Bronchial epithelial cell (primary cell): ENCODE data around the gene STYXL1. TPM values are rescaled to one million over a fixed set of nuclear protein-coding genes. Genes with fewer than 3 reads are reported as not detected.
"Not testable (repeated sequence)": the region's sequence is repeated elsewhere in the genome, so short reads cannot be mapped to it uniquely, and the experiment has no call there.

Experiments used
- DNase-seq: peaks from one replicate; pipeline ENCODE4 v3.0.0-alpha.2; 2010; ENCODE audit warnings: low read depth
- FAIRE-seq: peaks from 2 replicates; lab custom pipeline; 2011; peaks lifted over from hg19 to GRCh38; lab: Jason Lieb, UNC
- H3K27me3 ChIP-seq: 2 replicates; pipeline ENCODE4 v1.5.1; 2011; ENCODE audit warnings: low read length; ENCODE audit not compliant: control insufficient read depth, insufficient read depth
- H3K36me3 ChIP-seq: 2 replicates; pipeline ENCODE4 v1.5.1; 2011; ENCODE audit warnings: low read length; ENCODE audit not compliant: control insufficient read depth, insufficient read depth
- H3K4me3 ChIP-seq: 2 replicates; pipeline ENCODE4 v1.5.1; 2011; ENCODE audit warnings: mild to moderate bottlenecking, low read depth, low read length, control low read depth
- total RNA-seq: library from RNA; depleted of rRNA; stranded (reverse); fragments of >200 nt; gene quantifications from 2 replicates; pipeline ENCODE4 v1.2.1, GENCODE V29; 2014
- TF ChIP-seq, protein P1 (sequence below): IDR thresholded peaks from 2 replicates; pipeline ENCODE4 v1.5.1; 2011; ENCODE audit warnings: mild to moderate bottlenecking, moderate library complexity, low read length, control low read depth, inconsistent platforms; ENCODE audit not compliant: insufficient read depth, severe bottlenecking

STYXL1 gene, protein sequence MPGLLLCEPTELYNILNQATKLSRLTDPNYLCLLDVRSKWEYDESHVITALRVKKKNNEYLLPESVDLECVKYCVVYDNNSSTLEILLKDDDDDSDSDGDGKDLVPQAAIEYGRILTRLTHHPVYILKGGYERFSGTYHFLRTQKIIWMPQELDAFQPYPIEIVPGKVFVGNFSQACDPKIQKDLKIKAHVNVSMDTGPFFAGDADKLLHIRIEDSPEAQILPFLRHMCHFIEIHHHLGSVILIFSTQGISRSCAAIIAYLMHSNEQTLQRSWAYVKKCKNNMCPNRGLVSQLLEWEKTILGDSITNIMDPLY
- 47.7 and 68.9 TPM in 2 replicates for total RNA-seq

- Histone ChIP-seq H3K4me3 (peak within 1 kb of the TSS; percentile 78), H3K36me3 (peaks cover 3% of the 10 kb centered on the region), H3K27me3 (no peaks in the 10 kb centered on the region)
- FAIRE-seq (no peak), DNase-seq (peak; percentile 87)
- TF ChIP-seq, protein P1, sequence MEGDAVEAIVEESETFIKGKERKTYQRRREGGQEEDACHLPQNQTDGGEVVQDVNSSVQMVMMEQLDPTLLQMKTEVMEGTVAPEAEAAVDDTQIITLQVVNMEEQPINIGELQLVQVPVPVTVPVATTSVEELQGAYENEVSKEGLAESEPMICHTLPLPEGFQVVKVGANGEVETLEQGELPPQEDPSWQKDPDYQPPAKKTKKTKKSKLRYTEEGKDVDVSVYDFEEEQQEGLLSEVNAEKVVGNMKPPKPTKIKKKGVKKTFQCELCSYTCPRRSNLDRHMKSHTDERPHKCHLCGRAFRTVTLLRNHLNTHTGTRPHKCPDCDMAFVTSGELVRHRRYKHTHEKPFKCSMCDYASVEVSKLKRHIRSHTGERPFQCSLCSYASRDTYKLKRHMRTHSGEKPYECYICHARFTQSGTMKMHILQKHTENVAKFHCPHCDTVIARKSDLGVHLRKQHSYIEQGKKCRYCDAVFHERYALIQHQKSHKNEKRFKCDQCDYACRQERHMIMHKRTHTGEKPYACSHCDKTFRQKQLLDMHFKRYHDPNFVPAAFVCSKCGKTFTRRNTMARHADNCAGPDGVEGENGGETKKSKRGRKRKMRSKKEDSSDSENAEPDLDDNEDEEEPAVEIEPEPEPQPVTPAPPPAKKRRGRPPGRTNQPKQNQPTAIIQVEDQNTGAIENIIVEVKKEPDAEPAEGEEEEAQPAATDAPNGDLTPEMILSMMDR, result no peak
Measured at GRCh38 chr7:76047811-76048667, at the start of gene STYXL1, which contains the start of gene MDH2. STYXL1 (minus strand) TSS chr7:76048000; CDS start chr7:76030523, 17,477 bp downstream. MDH2 (plus strand) TSS chr7:76048106; CDS start chr7:76048161, 55 bp downstream.

DNA sequence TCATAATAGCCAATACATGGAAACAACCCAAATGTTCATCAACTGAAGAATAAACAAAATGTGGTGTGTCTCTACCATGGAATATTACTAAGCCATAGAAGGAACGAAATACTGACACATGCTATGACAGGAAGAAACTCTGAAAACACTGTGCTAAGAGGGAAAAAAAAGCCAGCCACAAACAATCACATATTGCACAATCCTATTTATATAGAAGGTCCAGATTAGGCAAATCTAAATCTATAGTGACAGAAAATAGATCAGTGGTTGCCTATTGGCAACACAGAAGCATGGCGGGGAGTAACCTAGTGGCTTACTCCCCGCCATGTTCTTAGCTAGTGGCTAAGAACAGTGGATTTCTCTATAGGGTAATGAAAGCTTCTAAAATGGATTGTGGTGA lies 48.1 kb upstream of the STYXL1 start:
- DNase-seq (no peak), FAIRE-seq (no peak)
- Histone ChIP-seq H3K4me3 (no peak overlapping the region), H3K27me3 (no peaks in the 10 kb centered on the region), H3K36me3 (no peaks in the 10 kb centered on the region)
- TF ChIP-seq, protein P1, result no peak

DNA sequence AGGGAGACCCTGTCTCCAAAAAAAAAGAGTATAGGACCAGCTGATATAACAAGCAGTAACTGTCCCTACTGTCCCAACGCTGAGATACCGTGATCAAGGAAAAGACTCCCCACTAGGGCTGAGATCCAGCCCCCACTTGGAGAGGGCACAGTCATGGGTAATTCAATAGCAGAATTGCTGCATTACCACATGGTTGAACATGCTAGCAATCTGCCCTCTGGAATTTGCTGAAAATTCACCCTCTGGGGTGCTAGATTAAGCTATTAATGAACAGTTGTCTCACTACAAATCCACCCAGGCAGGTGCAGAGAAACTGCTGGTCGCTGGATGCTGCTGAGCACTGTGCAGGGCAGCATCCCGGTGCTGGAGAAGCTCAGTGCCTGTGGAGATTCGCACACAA lies 46.5 kb upstream of the STYXL1 start:
- H3K4me3 ChIP-seq, H3K27me3 ChIP-seq, FAIRE-seq, DNase-seq, H3K36me3 ChIP-seq: not testable (repeated sequence)

DNA sequence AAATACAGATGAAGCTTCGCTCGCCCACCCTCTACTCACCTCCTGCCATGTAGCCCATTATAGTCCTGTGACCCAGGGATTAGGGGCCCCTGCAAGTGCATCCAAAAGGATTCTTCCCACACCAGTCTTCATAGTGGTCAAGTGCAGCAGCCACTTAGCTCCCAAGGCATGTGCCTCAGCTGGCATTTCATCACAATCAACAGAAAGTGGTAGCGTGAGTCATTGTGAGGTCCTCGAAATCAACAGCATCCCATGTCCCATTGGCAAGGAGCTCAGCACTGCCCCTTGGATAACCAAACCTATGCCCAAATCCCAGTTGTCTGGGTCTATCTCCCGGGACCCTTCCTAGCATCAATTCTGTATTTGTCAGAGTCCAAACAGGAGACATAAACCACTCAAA lies 45.7 kb upstream of the STYXL1 start:
- H3K27me3 ChIP-seq, H3K36me3 ChIP-seq, FAIRE-seq, H3K4me3 ChIP-seq: not testable (repeated sequence)
- DNase-seq, result peak; percentile 47

DNA sequence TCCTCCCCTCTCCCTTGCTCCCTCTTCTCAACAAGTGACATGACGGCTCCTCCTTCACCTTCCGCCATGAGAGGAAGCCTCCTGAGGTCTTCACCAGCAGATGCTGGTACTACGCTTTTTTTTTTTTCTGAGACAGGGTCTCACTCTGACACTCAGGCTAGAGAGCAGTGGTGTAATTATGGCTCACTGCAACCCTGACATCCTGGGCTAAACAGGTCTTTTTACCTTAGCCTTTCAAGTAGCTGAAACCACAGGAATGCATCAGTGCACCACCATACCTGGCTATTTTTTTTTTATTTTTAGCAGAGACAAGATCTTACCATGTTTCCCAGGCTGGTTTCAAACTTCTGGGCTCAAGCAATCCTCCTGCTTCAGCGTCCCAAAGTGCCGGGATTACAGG lies 43.7 kb upstream of the STYXL1 start:
- TF ChIP-seq, protein P1, result no peak
- H3K36me3 ChIP-seq, result no peaks in the 10 kb centered on the region
- peak; percentile 46 for DNase-seq
- no peaks in the 10 kb centered on the region for H3K27me3 ChIP-seq
- no peak overlapping the region for H3K4me3 ChIP-seq
- no peak for FAIRE-seq

DNA sequence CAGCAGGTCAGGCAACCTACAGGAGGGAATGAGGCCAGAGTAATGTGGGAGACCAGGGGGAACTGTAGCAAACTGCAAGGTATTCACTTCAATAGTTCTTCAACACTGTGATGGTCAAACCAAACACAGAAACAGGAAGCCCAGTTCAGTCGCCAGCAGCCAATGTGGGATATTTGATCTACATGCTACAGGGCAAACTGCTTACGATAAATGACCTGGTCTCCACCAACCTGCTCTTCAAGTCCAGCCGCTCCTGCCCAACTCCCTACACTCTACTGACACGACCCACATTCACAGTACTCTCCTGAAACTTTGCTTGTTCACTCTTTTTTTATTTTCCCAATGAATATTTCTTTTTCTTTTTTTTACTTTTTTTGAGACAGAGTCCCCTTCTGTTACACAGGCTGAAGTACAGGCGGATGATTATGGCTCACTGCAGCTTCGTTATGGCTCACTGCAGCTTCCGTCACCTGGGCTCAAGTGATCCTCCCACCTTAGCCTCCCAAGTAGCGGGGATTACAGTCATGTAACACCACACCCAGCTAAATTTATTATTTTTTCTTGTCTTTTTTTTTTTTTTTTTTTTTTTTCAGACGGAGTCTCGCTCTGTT lies 42.2 kb upstream of the STYXL1 start:
- DNase-seq (peak; percentile 78), FAIRE-seq (no peak)
- no peak overlapping the region for H3K4me3 ChIP-seq
- no peaks in the 10 kb centered on the region for H3K36me3 ChIP-seq
- no peaks in the 10 kb centered on the region for H3K27me3 ChIP-seq
- TF ChIP-seq, protein P1, result no peak

- FAIRE-seq, H3K36me3 ChIP-seq, H3K4me3 ChIP-seq, H3K27me3 ChIP-seq: not testable (repeated sequence)
- DNase-seq, result peak; percentile 98
Measured at GRCh38 chr7:76087362-76087791, 39.6 kb upstream of the STYXL1 start.
